Osteoblast (primary cell): Measurements from ENCODE around the gene COL6A1. TPM values are rescaled to one million over a fixed set of nuclear protein-coding genes. Genes with fewer than 3 reads are reported as not detected.

Experiments used
- DNase-seq: peaks from one replicate; pipeline ENCODE4 v3.0.0; 2011; ENCODE audit warnings: low spot score, mixed read lengths; ENCODE audit not compliant: insufficient read length; ENCODE audit errors: missing footprints
- H2AFZ ChIP-seq: 2 replicates; pipeline ENCODE4 v1.6.0; 2011; ENCODE audit warnings: mild to moderate bottlenecking, low read length
- H3K27ac ChIP-seq: 2 replicates; pipeline ENCODE4 v1.5.1; 2011; ENCODE audit warnings: mild to moderate bottlenecking, low read depth, low read length, moderate library complexity
- H3K27me3 ChIP-seq: 2 replicates; pipeline ENCODE4 v1.6.0; 2012; ENCODE audit warnings: mild to moderate bottlenecking, control low read depth, inconsistent platforms, low read length, moderate library complexity; ENCODE audit not compliant: insufficient read depth
- H3K36me3 ChIP-seq: 2 replicates; pipeline ENCODE4 v1.5.1; 2011; ENCODE audit warnings: mild to moderate bottlenecking, low read length, control low read depth, moderate library complexity; ENCODE audit not compliant: insufficient read depth
- H3K4me1 ChIP-seq: 2 replicates; pipeline ENCODE4 v1.5.1; 2011; ENCODE audit warnings: mild to moderate bottlenecking, low read length, control low read depth, moderate library complexity; ENCODE audit not compliant: insufficient read depth
- H3K4me2 ChIP-seq: 2 replicates; pipeline ENCODE4 v1.6.0; 2011; ENCODE audit warnings: mild to moderate bottlenecking, low read length; ENCODE audit not compliant: insufficient read depth
- H3K4me3 ChIP-seq: fragments of 200-600 bp; sonication (generic); 3 replicates; pipeline ENCODE4 v1.5.1; 2012; ENCODE audit warnings: mild to moderate bottlenecking, low read length, inconsistent platforms; ENCODE audit not compliant: insufficient read depth
- H3K79me2 ChIP-seq: 2 replicates; pipeline ENCODE4 v1.6.0; 2012; ENCODE audit warnings: mild to moderate bottlenecking, low read length, control low read depth, inconsistent platforms; ENCODE audit not compliant: insufficient read depth
- H3K9me3 ChIP-seq: 2 replicates; pipeline ENCODE4 v1.5.1; 2011; ENCODE audit warnings: low read depth, low read length, control low read depth
- H4K20me1 ChIP-seq: 2 replicates; pipeline ENCODE4 v1.6.0; 2012; ENCODE audit warnings: mild to moderate bottlenecking, low read length, control low read depth; ENCODE audit not compliant: insufficient read depth
- CTCF ChIP-seq: IDR thresholded peaks from 2 replicates; pipeline ENCODE4 v1.5.1; 2011; ENCODE audit warnings: mild to moderate bottlenecking, low read depth, low read length, moderate library complexity; ENCODE audit errors: extremely low read depth
- total RNA-seq: library from RNA; depleted of rRNA; stranded (reverse); fragments of >200 nt; gene quantifications from 2 replicates; pipeline ENCODE4 v1.2.3, GENCODE V29; 2012

COL6A1 gene
- total RNA-seq, 1 donor = 1,612 TPM

DNA sequence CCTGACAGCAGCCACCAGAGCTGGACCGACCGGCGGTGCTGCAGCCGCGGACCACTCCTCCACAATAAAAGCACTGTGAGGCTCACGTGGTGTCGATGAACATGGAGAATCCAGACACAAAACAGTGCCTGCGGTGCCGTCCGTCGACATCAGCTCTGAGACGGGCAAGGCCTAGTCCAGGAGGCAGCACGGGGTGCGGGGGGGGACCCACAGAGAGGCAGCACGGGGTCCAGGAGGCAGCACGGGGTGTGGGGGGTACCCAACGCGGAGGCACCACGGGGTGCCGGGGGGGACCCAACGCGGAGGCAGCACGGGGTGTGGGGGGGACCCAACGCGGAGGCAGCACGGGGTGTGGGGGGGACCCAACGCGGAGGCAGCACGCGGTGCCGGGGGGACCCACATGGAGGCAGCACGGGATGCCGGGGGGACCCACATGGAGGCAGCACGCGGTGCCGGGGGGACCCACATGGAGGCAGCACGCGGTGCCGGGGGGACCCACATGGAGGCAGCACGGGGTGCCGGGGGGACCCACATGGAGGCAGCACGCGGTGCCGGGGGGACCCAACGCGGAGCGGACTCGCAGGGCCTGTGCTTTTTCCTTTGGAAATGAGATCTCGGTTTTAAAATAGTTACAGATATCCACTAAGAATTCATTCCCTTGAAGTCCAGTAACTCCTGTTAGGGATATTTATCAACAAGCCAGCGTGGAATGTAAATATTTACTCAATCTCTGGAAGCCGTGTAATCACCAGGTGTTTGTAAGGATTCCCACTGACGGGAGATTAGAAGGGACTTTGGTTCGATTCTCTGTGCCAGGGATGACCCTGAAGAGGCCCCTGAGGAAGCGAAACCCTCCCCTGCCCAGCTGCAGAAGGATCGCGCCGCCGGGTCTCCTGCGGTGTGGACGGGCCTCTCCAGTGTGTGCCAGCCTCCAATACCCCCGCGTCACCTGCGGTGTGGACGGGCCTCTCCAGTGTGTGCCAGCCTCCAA lies 52.1 kb downstream of the COL6A1 start:
- Histone ChIP-seq H3K36me3 (no peaks in the 10 kb centered on the region), H3K79me2 (no peaks in the 10 kb centered on the region), H3K4me2 (no peak overlapping the region), H3K4me1 (peaks cover 31% of the 10 kb centered on the region), H2AFZ (no peak overlapping the region), H3K9me3 (no peaks in the 10 kb centered on the region), H3K27ac (no peak overlapping the region), H3K4me3 (no peak overlapping the region), H3K27me3 (no peaks in the 10 kb centered on the region), H4K20me1 (no peaks in the 10 kb centered on the region)
- peak; percentile 38 for DNase-seq
- no peak for TF ChIP-seq CTCF

DNA sequence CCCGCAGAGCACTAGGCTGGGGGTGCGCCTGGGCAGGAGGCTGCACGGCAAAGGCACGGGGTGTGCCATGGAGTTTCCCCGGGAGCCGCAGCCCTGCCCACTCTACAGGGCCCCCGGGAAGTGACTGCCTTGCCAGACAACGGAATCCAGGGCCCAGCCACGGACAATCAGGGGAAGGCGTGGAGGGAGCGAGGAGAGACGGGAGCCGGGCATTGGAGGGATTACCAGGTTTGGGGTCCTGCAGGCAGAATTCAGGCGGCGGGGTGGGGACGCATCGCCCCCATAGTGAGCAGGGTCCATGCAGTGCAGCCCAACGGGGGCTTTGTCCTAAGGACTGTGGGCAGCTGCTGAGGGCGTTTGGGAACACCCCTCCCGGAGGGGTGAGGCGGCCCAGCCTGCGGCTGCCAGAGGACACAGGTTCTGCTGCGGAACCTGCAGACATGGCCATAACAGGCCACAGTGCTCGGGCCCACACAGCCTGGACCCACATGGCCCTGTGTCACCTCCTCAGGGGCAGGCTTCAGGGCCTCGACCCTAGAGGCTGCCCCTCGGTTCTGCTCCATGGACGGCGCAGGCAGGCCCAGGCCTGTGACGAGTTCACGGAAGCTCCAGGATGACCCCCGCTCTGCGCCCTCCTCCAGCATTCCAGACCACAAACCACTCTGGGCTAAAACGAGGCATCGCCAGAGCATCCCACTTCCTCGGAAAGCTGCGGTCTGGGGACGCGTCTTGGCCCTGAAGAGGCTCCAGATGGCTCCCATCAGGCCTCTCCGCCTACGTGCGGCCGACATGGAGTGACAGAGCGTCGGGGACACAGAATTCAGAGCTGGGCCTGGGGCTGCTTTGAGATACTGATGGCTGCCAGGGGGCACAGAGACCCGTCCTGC lies 54.5 kb downstream of the COL6A1 start:
- DNase-seq = peak; percentile 97
- TF ChIP-seq CTCF = no peak
- H3K4me1 ChIP-seq = peaks cover 35% of the 10 kb centered on the region
- peak overlapping the region; percentile 99 for H3K27ac ChIP-seq
- no peaks in the 10 kb centered on the region for H3K27me3 ChIP-seq
- no peaks in the 10 kb centered on the region for H3K36me3 ChIP-seq
- no peaks in the 10 kb centered on the region for H3K79me2 ChIP-seq
- no peaks in the 10 kb centered on the region for H4K20me1 ChIP-seq
- no peak overlapping the region for H3K4me3 ChIP-seq
- no peaks in the 10 kb centered on the region for H3K9me3 ChIP-seq
- no peak overlapping the region for H3K4me2 ChIP-seq
- H2AFZ ChIP-seq = peak overlapping the region; percentile 89

DNA sequence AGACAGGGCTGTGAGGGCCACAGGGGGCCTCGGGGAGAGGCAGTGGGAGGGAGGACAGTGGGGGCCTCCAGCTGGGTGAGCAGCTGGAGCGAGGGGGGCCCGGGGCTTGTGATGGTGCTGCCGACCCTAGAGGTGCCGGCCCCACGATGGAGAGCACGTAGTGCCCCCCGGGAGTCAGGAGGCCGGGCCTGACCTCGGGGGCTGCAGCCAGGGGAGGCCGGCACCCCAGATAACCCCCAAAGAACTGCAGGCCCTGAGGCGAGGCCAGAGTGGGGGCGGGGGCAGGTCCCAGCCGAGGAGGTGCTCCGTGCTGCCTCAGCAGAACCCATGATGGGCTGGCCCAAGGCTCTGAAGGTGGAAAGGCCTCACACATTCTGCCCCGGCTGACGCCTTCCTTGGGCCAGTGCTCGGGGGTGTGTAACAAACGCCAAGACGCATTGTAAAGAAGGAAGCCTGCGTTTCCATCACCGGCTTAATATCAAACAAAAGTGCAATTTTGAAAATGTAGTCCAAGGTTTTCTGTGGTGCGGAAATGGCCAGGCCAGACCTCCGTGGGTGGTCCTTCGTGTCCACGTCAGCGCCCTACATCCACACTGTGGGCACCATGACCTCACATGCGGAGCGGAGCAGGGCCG lies 55.2 kb downstream of the COL6A1 start:
- Histone ChIP-seq H4K20me1 (no peaks in the 10 kb centered on the region), H3K36me3 (no peaks in the 10 kb centered on the region), H3K4me1 (peaks cover 35% of the 10 kb centered on the region), H3K4me3 (no peak overlapping the region), H2AFZ (peak overlapping the region; percentile 89), H3K79me2 (no peaks in the 10 kb centered on the region), H3K4me2 (no peak overlapping the region), H3K9me3 (no peaks in the 10 kb centered on the region), H3K27me3 (no peaks in the 10 kb centered on the region), H3K27ac (peak overlapping the region; percentile 99)
- DNase-seq = peak; percentile 35
- TF ChIP-seq CTCF = no peak
